HG03558 (cell line): ENCODE data around the gene MT3.
A peak's percentile ranks its signal among the peaks of the same experiment; 100 is the strongest.
"Not testable (repeated sequence)": the region's sequence is repeated elsewhere in the genome, so short reads cannot be mapped to it uniquely, and the experiment has no call there.

Experiments used
- ATAC-seq: cut with Tn5 transposase; IDR thresholded peaks from one replicate; pipeline ENCODE4 v1.9.1; 2021; ENCODE audit warnings: moderate number of reproducible peaks; ENCODE audit not compliant: unreplicated experiment; ENCODE audit errors: extremely low read depth

MT3 gene

GRCh38 chr16:56576585-56577299 lies 12.6 kb upstream of the MT3 start:
- peak; percentile 65 for ATAC-seq

GRCh38 chr16:56577300-56577625 lies 12.1 kb upstream of the MT3 start:
- ATAC-seq = no peak

- no peak for ATAC-seq
These were observed 8.8 kb upstream of the MT3 start for GRCh38 chr16:56580391-56581048.

DNA sequence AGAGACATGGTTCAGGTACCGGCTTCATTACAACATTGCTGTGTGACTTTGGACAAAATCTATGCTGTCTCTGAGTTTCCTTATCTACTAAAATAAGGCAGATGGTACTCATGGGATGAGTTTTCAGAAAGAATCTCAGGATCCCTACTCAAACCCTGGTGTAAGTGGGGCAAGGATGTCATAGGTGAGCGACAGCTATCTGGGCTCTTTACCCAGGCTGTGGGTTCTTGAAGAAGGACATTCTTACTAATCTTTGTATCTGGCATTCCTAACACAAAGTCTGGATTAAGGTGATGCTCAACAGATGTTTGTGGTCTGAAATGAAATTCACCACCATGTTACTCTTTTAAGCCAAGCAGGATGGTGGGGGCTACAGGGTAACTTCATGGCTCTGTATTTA lies 6.4 kb upstream of the MT3 start:
- ATAC-seq = not testable (repeated sequence)

DNA sequence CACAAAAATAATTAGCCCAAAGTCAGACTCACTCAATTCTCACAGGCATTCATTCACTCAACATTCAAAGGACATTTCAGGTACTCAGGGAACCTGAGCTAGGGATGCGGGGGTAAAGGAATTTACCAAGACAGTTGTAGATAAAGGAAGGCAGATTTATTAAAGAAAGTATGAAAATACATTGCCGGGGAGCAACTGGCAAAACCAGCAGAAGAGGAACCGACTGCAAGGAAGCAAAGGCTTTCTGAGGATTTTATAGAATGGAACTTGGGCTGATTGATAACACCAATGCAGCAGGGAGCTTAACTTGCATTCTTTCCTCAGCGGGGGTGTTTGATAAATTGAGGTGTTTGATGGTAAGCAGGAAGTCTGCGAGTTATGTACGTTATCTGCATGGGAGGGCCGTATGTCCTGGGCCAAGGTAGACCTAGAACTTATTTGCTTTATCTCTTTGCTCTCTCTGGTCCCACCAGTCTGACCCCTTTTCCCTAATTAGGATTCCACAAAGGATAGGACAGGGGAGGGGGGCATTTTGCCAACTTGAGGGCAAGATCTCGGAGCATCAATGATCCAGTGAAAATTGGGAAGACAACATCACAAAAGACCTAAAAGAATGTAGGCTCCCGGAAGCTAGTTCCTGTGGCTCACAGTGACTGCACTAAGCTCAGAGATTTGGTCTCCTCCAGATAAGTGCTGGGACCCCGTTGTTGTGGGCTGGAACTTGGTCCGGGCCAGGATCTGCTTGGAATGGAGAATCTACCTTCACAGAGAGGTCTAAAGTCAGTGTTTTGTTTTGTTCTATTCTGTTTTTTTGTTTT lies 5.8 kb upstream of the MT3 start:
- ATAC-seq = no peak

DNA sequence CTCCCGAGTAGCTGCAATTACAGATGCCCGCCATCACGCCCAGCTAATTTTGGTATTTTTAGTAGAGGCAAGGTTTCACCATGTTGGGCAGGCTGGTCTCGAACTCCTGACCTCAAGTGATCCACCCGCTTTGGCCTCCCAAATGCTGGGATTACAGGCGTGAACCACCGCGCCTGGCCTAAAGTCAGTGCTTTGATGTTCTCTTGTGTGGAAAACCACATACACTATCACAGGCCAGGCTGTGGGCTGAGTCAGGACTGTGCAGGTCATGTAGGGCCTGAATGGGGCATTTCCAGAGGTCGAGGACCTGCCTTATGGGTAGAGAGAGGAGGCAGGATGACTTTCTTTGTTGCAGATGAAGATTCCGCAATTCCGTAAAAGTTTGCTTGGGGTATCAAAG lies 5.1 kb upstream of the MT3 start:
- ATAC-seq = no peak

DNA sequence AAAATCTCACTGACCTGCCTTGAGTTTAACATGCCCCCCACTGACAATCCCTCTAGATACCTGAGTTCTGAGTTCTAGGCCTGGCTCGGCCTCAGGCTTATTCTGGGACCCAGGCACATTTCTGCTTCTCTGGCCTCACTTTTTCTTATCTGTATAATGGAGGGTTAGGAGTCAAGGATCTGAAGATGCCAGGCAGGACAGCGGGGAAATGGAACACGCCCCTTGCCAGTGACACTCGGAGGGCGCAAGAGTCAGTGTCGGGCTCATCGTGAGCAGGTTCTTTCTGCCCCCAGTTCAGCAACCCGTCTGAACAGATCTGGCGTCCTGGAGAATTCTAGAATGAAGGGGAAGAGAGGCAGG lies 567 bp upstream of the MT3 start:
- no peak for ATAC-seq

DNA sequence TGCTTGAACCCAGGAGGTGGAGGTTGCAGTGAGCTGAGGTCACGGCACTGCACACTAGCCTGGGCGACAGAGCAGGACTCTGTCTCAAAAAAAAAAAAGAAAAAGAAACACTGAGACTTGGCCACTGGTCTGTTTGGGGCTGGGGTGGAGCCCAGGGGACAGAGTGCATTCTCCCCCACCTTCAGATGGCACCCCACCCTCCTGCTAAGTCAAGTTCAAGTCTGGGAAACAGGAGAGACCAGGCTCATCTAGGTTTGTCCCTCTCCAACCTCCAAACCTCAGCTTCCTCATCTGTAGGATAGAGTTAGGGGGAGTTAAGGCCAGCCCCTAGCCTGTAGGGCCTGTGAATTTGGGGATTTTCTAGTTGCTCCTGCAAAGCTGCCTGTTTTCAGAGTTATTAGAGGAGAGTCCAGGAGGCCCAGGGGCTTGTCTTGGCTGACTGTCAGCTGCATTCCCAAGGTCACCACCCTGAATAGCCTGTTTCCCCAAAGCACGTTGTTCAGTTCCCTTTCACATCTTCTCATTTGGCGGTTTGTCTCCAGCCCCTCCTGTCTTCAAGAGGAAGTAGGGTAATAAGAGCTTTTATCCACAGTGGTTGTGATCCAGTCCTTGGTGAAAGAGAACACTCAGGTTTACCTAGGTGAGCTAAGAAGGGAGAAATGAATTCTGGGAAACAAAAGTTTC lies 2.2 kb downstream of the MT3 start:
- ATAC-seq = no peak

- no peak for ATAC-seq
These were observed 4.4 kb downstream of the MT3 start for GRCh38 chr16:56593573-56594291.

DNA sequence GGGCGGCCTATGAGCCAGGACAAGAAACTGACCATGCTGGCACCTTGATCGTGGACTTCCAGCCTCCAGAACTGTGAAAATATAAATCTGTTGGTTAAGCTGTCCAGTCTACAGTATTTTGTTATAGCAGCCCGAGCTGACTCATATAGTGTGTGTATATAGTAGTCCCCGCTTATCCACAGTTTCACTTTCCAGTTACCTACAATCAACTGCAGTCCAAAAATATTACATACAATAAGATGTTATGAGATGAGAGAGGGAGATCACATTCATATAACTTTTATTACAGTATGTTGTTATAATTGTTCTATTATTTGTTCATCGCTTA lies 4.9 kb downstream of the MT3 start:
- ATAC-seq = no peak

DNA sequence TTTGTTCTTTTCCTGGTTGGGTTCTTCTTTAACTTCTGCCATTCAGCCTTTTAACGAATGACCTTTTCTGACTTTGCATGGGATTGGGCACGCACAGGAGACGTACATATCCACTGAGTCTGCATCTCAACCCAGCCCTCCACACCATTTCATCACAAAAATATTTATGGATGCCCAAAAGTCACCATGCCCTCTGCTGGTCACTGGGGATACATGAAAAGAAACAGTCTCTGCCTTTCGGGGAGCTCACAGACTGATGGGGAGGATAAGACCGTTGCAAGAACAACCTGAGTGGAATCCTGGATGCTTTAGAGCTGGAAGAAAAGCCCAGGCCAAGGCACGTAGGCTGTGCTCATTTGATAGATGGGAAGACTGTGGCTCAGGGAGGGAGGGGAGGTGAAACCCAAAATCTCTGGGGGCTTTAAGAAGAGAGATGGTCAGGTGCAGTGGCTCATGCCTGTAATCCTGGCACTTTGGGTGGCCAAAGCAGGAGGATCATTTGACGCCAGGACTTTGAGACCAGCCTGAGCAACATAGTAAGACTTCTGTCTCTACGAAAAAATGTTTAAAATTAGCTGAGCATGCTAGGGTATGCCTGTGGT lies 11.2 kb downstream of the MT3 start:
- no peak for ATAC-seq

DNA sequence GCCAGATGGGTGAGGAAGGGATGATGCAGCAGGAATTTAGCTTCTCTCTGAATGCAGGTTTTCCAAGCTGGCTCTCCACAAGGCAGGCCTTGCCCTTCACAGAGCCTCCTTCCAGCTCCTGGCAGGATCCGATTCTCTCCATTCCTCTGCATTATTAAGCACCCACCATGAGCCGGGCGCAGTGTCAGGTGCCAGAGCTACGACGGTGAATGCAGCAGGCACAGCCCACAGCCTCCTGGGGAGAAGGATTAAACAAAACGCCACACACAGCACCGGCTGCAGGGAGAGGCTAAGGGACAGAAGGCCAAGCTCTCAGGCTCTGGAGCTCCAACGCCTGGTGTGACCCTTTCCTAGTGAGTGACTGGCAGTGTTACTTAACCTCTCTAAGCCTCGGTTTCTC lies 12.0 kb downstream of the MT3 start:
- ATAC-seq = no peak

DNA sequence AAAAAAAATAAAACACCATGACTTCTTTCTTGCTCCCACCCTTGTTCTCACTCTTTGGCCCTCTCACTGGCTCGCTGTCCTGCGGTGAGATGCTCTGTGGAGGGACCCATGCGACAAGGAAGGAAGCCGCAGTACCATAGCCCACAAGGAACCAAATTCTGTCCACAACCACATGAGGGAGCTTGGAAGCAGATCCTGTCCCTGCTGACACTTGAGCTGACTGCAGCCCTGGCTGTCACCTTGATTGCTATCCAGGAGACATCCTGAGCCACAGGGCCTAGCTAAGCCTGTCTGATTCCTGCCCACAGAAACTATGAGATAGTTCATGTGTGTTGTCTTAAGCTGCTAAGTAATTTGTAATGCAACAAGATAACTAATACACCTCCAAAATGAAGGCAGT lies 14.3 kb downstream of the MT3 start:
- no peak for ATAC-seq

- ATAC-seq = no peak
These were observed 15.6 kb downstream of the MT3 start for GRCh38 chr16:56604966-56605365.

DNA sequence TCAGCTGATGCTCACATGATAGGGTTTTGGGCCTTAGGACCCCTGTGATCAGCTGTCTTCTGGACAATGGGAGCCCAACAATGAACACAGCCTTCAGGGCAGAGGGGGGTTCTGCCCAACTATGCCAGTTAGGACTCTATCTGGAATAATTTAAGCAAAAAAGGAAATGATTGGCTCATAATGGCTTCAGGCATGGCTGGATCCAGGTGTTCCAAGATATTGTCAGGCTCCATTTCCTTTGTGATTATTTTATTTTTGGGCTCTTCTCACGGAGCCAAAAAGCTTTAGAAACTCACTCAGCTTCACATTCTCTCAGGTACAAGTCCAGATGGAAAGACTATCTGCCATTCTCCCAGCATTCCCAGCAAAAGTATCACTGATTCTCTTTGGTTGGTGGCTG lies 16.1 kb downstream of the MT3 start:
- no peak for ATAC-seq

DNA sequence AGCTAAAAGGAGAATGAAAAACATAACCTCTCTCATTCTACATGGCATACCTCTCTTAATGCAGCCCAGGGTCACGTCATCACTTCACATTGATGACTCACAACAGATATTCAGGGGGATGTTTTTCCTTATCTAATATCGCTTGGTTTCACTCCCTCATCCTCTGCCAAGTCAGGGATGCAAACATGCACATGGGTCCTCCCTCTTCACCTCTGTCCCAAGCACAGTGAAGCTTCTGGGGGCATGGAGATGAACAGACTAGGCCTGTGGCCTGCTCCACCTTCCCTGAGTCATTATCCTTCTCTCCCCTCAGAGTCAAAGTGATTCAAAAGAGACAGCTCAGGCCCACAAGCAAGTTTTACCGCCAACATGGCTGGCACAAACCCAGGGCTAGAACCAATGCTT lies 16.7 kb downstream of the MT3 start:
- no peak for ATAC-seq

- ATAC-seq = no peak
These were observed 17.3 kb downstream of the MT3 start for GRCh38 chr16:56606476-56607108.

DNA sequence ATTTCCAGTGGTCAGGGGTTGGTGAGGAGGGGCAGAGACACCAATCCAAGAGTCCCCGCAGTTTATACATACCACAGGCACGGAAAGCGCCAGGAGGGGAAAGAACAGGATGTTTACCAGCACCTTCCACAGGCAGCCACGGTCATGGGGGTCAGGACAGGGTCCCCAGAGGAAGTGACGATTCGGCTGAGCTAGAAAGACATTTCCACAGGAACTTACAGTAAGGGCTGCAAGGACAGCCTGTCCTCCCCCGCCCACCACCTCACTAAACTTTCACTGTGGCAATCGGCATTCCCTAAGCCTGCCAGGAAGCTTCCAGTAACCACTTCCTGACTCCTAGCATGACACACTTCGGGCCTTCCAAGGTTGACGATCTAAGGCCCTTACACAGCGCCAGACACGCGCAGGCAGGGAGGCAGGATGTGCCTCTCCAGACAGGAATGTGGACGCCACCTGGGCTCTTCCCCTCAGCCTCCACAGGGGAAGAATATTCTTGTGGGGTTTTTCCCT lies 17.8 kb downstream of the MT3 start:
- ATAC-seq = no peak

- no peak for ATAC-seq
These were observed 18.3 kb downstream of the MT3 start for GRCh38 chr16:56607675-56608042.
